Measurements from ENCODE around the gene KRT33A.
"Not testable (repeated sequence)": the region's sequence is repeated elsewhere in the genome, so short reads cannot be mapped to it uniquely, and the experiment has no call there.

Gene KRT33A

GRCh38 chr17:41352597-41353366 is 2.2 kb upstream of the KRT33A start:
- TF ChIP-seq, protein P1, sequence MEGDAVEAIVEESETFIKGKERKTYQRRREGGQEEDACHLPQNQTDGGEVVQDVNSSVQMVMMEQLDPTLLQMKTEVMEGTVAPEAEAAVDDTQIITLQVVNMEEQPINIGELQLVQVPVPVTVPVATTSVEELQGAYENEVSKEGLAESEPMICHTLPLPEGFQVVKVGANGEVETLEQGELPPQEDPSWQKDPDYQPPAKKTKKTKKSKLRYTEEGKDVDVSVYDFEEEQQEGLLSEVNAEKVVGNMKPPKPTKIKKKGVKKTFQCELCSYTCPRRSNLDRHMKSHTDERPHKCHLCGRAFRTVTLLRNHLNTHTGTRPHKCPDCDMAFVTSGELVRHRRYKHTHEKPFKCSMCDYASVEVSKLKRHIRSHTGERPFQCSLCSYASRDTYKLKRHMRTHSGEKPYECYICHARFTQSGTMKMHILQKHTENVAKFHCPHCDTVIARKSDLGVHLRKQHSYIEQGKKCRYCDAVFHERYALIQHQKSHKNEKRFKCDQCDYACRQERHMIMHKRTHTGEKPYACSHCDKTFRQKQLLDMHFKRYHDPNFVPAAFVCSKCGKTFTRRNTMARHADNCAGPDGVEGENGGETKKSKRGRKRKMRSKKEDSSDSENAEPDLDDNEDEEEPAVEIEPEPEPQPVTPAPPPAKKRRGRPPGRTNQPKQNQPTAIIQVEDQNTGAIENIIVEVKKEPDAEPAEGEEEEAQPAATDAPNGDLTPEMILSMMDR (IDR thresholded peaks at IDR 0.05; ENCODE audit: low read depth, low read length) = no peak
- TF ChIP-seq POLR2A (IDR thresholded peaks at IDR 0.05; ENCODE audit: extremely low read depth, insufficient read length) = no peak
- no peak for TF ChIP-seq MYC (IDR thresholded peaks at IDR 0.05; ENCODE audit: low read depth, low read length)
- TF ChIP-seq MAX (IDR thresholded peaks at IDR 0.05; ENCODE audit: low read depth, low read length) = no peak
- no peak overlapping the region for H3K4me3 ChIP-seq (ENCODE audit: low read depth, low read length)
- no peak for DNase-seq (ENCODE audit: low read depth)

DNA sequence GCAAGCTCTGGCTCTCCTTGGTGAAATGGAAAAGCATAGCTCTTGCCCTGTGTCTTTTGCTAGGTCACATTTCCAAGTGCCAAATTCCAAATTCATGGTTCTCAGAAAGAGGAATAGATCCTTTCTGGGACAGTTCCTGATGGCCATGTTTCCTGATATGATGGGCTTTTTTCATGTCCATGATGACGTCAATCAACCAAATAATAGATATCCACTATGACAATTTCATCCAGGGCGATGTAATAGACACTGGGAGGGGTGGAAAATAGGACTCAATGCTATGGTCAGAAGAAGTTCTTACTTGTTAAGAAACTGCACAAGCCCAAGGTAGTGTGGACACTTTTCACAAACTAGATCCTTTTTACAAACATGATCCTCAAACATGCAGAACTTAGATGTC is 549 bp upstream of the KRT33A start:
- no peak for DNase-seq (ENCODE audit: low read depth)
- no peak for TF ChIP-seq POLR2A (IDR thresholded peaks at IDR 0.05; ENCODE audit: extremely low read depth, insufficient read length)
- TF ChIP-seq MYC (IDR thresholded peaks at IDR 0.05; ENCODE audit: low read depth, low read length) = no peak
- TF ChIP-seq MAX (IDR thresholded peaks at IDR 0.05; ENCODE audit: low read depth, low read length) = no peak
- no peak overlapping the region for H3K4me3 ChIP-seq (ENCODE audit: low read depth, low read length)

DNA sequence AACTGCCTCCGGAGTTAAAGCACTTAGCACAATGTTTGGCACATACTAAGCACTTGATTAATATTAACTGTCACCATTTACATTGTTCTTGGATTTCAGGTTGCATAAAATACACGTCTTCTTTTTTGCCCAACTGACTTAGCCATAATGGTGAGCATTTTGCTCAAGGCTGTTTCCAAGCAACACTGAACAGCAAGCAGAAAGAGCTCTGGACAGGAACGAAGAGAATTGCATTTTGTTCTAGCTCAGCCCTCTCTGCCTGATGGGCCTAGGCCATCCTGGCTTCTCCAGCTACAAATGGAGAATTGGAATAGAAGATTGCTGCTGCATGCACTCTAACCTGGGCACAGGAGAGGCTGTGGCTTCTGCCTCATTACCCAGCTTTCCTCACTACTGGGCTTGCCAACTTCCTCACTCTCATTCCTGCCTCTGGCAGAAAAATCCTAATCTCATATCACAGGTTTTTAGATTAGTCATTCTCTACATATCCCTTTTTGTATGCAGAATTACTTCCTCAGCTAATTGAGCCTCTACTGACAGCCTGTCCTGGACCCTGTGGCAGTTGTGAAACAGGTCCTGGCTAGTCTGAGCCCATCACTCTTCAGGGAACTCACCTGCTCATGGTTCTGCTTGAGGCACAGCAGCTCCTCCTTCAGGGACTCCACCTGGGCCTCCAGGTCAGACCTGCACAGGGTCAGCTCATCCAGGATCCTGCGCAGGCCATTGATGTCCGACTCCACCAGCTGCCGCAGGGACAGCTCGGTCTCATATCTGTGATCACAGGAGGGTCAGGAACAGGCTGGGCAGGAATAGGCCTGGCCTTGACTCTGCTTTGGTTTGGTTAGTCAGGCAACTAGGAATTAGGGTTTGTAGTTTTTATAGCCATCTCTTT is 2.5 kb downstream of the KRT33A start:
- TF ChIP-seq MYC (IDR thresholded peaks at IDR 0.05; ENCODE audit: low read depth, low read length) (no peak), POLR2A (IDR thresholded peaks at IDR 0.05; ENCODE audit: extremely low read depth, insufficient read length) (no peak), MAX (IDR thresholded peaks at IDR 0.05; ENCODE audit: low read depth, low read length) (no peak)
- TF ChIP-seq, protein P1 (IDR thresholded peaks at IDR 0.05; ENCODE audit: low read depth, low read length) = no peak
- DNase-seq (ENCODE audit: low read depth) = no peak
- H3K4me3 ChIP-seq (ENCODE audit: low read depth, low read length) = no peak overlapping the region

DNA sequence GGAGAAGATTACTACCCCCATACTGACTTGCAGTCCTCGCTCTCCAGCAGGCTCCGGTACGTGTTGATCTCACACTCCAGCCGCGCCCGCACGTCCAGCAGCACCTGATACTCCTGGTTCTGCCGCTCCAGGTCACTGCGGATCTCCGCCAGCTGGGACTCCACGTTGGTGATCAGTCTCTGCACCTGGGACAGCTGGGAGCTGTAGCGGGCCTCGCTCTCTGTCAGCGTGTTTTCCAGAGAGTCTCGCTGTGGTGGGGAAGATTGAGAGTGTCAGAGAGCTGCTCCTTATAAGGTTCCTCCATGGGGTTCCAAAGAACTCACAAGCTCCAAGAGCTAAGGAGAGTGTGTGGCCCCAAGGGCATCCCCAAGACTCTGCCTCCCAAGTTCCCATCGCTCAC is 4.2 kb downstream of the KRT33A start:
- not testable (repeated sequence) for H3K4me3 ChIP-seq (ENCODE audit: low read depth, low read length); DNase-seq (ENCODE audit: low read depth)

DNA sequence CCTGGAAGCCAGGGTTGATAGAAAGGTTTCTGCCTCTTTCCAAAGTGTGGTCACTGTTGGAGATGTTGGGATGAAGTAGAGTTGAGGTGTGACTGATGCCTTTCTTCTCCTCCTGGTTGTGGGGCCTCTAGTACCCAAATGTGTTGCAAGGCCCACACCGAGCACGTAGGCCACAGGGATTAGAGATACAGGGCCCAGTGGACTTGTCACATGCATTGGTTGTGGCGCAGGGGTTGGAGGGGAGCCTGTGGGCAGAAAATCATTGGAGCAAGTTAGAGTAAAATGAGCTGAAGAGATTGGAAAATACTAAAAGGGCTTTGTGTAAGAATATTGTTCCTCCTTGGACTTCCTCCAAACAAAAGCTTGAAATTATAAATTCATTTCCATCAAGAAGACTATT is 4.6 kb downstream of the KRT33A start:
- no peak for DNase-seq (ENCODE audit: low read depth)
- TF ChIP-seq POLR2A (IDR thresholded peaks at IDR 0.05; ENCODE audit: extremely low read depth, insufficient read length) (no peak), MAX (IDR thresholded peaks at IDR 0.05; ENCODE audit: low read depth, low read length) (no peak), MYC (IDR thresholded peaks at IDR 0.05; ENCODE audit: low read depth, low read length) (no peak)
- TF ChIP-seq, protein P1 (IDR thresholded peaks at IDR 0.05; ENCODE audit: low read depth, low read length) = no peak
- no peak overlapping the region for H3K4me3 ChIP-seq (ENCODE audit: low read depth, low read length)

- no peak for DNase-seq (ENCODE audit: low read depth)
- H3K4me3 ChIP-seq (ENCODE audit: low read depth, low read length) = no peak overlapping the region
- TF ChIP-seq, protein P1 (IDR thresholded peaks at IDR 0.05; ENCODE audit: low read depth, low read length) = no peak
- no peak for TF ChIP-seq MYC (IDR thresholded peaks at IDR 0.05; ENCODE audit: low read depth, low read length)
Observed at GRCh38 chr17:41343029-41343428, 7.6 kb downstream of the KRT33A start.
